HG03558 (cell line): ENCODE data around the gene AP3S2.
"Not testable (repeated sequence)": the region's sequence is repeated elsewhere in the genome, so short reads cannot be mapped to it uniquely, and the experiment has no call there.

ENCODE experiments used
- ATAC-seq: cut with Tn5 transposase; IDR thresholded peaks from one replicate; pipeline ENCODE4 v1.9.1; 2021; ENCODE audit warnings: moderate number of reproducible peaks; ENCODE audit not compliant: unreplicated experiment; ENCODE audit errors: extremely low read depth

Gene AP3S2

DNA sequence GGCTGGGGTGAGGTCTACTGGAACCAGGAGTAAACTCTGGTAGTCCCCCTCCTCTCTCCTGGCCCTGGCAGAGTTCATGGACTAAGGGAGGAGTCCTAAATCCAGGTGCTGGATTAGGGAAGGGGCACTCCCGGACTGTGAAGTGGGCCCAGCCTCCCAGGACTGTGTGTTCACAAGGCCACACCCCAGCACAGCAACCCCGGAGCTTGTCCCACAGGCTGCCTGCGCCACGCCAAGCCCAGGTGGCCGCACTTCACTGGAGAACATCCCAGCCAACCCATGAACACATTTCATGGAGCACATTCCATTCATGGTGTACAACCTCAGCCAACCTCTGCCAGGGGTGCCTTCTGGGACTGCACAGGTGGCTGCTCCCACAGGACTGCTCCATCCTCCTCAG is 10.7 kb upstream of the AP3S2 start:
- no peak for ATAC-seq

- no peak for ATAC-seq
Observed at GRCh38 chr15:89903858-89904130, 10.0 kb upstream of the AP3S2 start.

- ATAC-seq, result no peak
Observed at GRCh38 chr15:89903015-89903857, 9.4 kb upstream of the AP3S2 start.

DNA sequence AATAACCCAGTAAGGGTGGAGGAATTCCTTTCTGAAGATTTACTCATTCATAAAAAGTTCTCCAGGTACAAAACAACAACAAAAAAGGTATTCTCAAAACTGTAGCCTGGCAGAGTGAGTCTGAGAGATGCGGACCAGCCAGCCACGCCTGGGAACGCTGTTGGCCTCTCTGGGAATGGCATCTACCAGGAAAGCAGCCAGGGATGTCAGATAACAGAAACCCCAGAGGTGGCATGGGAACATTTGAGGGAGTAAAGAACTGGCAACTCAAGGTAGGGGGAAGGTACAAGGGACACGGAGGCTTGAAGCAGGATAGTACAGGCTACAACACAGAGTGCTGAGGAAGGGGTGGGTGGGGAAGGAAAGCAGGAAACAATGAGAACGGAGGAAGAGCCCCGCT is 7.1 kb upstream of the AP3S2 start:
- ATAC-seq, result no peak

DNA sequence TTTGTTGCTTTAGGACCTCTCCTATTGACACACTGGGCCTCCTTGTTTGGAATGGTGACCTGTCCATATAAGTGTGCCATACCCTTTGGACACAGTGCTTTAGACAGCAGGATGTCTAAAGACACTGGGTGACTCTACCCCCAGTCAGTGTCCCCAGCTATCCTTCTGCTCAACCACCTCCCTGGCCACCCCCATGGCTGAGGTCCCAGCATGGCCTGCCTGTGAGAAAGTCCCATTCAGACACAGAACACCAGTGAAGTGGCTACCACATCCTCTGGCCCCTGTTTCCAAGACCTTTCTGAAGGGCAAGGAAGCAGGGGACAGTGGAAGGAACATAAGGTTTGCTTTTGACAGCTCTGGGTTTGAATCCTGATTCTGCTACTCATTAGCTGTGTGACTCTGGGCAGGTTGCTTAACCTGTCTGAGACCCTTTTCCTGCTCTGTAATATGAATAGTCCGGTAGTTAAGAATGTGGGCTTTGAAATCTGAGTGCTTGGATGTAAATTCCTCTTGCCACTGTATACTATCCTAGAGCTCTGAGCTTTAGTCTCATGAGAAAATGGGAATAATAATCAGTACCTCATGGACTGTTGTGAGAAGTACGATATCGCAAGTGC is 6.3 kb upstream of the AP3S2 start:
- no peak for ATAC-seq

- ATAC-seq, result no peak
Observed at GRCh38 chr15:89899295-89899945, 5.6 kb upstream of the AP3S2 start.

DNA sequence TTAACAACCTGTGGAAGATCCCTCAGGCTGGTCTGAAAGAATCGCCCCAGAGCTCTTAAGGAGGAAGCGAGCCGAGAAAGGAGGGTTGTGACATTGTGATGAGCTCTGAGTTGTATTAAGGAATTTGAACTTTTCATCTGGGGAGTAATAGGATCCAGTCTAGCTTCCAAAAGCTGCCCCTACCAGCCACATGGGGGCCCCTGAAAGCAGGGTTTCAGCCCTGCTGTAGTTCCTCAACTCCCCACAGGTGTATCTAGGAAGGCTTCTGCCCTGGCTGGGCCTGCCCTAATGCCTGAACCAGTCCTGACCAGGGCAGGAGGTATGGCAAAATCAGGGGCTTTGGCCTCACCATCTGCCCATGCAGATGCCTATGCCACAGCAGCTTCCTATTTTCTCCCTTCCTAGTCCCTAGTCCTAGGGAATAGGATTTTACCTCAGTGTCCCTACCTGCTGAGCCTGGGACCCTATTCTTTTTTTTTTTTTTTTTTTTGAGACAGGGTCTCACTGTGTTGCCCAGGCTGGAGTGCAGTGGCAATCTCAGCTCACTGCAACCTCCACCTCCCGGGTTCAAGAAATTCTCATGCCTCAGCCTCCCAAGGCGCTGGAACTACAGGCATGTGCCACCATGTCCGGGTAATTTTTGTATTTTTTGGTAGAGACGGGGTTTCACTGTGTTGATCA is 5.0 kb upstream of the AP3S2 start:
- no peak for ATAC-seq

DNA sequence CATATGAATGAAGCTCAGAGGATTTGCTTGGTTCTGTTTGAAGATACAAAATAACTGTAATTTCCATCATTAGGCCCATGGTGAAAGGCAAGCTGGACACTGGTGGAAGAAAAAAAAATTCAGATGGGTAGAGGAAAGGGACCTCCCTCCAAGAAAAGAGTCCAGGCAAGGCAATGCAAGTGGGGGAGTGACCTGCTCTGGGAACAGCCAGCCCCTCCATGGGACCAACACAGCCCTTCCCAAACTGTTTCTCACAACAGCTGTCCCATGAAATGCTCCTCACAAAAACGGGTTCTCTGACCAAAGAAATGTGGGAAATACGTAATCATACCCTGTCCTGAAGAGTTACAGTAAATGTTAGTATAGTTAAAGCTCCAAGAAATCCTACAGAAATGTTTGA is 4.4 kb upstream of the AP3S2 start:
- no peak for ATAC-seq

GRCh38 chr15:89893027-89893426 is 767 bp downstream of the AP3S2 start:
- ATAC-seq, result no peak

DNA sequence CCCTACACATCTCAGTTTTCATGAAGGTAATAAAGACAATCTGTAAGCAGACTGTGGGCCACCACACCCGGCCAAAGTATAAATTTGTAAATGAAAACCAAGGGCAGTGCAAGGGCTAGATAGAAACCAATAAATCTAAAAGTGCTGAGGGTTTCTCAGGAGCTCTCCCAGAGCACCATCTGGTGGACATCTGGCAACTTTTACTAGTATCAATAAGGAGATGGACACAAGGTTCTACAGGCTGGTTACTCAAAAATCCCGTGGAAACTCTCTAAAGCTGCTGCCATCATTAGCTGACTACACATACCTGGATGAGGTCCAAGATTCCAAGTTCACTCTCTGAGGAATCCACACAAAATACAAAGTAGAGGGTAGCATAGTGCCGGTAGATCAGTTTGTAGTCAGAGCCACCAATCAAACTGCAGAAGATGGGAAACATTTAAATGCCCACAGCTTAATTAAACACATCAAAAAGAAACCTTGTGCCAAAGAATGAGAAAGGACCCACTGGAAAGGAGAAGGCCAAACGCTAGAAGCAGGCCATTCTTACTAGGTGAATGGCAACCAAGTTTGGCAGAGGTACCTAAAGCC is 5.5 kb downstream of the AP3S2 start:
- no peak for ATAC-seq

GRCh38 chr15:89885611-89886010 is 8.2 kb downstream of the AP3S2 start:
- no peak for ATAC-seq

- ATAC-seq, result not testable (repeated sequence)
Observed at GRCh38 chr15:89885179-89885578, 8.6 kb downstream of the AP3S2 start.

DNA sequence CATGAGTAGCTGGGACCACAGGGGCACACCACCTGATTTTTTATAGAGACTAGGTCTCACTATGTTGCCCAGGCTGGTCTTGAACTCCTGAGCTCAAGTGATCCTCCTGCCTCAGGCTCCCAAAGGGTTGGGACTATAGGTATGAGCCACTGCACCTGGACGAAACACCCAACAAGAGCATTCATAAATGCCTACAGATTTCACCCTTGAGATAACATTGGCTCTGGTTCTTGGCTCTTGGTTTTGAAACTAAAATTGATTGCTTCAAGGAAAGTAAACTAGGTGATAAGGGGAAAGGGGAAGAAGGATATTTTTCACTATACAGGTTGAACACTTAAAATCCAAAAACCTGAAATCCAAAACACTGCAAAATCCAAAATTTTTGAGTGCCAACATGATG is 10.3 kb downstream of the AP3S2 start:
- ATAC-seq, result no peak

DNA sequence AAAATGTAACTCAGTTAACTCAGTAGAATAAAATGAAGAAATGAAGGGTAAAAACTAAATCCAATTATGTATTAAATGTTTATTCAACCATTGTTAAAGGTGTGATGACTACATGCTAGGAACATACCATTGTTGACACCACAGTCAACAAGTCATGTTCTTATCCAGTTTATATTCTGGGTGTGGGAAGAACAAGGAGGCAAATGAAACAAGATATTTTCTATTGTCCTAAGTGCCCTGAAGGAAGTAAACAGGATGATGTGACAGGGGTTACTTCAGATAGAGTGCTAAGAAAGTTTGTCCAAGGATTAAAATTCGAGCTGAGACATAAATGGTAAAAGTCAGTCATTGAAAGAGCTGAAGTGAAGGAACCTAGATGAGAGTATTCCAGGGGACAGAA is 13.1 kb downstream of the AP3S2 start:
- no peak for ATAC-seq

- ATAC-seq, result no peak
Observed at GRCh38 chr15:89878323-89878722, 15.5 kb downstream of the AP3S2 start.

- no peak for ATAC-seq
Observed at GRCh38 chr15:89877083-89877425, 16.7 kb downstream of the AP3S2 start.

DNA sequence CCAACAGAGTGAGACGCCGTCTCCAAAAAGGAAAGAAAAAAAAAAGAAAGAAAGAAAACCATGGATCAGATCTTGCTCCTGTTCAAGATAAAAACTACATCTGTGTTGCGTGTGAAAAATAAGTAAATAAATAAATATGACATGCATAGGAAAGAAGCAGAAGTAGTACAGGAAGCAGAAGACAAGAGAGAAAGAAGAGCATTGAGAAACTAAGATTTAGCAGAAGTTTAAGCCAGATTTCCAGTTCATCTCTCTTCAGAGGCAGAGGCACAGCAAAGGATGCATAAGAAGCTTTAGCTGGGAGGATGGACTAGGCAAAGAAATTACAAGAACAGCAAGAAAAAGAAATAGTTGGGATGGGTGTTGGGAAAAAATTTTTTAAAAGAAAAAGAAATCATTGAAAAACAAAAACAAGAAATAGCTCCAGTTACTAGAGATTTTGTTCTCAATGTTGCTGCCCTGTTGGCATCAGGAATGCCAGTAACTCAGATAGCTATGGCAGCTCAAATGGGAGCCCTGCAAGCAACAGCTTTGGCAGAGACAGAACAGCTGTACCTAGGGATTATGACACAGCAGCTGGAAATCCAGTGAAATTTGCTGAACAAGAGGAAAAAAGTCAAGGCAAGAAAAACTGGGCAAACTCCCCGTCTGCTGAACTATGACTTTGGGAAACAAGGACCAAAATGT is 17.3 kb downstream of the AP3S2 start:
- ATAC-seq, result no peak

DNA sequence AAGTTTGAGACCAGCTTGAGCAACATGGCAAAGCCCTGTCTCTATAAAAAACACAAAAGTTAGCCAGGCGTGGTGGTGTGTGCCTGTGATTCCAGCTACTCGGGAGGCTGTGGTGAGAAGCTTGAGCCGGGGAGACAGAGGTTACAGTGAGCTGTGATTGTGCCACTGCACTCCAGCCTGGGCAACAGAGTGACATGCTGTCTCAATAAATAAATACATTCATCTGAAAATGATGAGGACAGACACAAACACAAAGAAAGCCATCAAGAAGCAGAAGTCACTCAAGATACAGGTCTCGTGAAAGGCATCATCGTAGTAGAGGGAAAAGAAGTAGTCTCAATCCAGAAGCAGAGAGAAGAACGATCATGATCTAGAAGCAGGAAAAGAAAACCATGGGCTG is 18.1 kb downstream of the AP3S2 start:
- ATAC-seq, result no peak

GRCh38 chr15:89874926-89875564 is 18.7 kb downstream of the AP3S2 start:
- ATAC-seq, result no peak
